Stimulated activated CD8-positive, alpha-beta memory T cell treated with anti-CD3 and anti-CD28 coated beads, Interleukin-4, amount 100 ng/mL, for 4 hours (primary cell): Measurements from ENCODE around the gene DDX18.
"Not testable (repeated sequence)": the region's sequence is repeated elsewhere in the genome, so short reads cannot be mapped to it uniquely, and the experiment has no call there.

ENCODE experiments used
- DNase-seq, 2 donors: peaks; one replicate each; pipeline ENCODE4 v3.0.0-alpha.2; 2020; ENCODE audit warnings: low read depth in 2 of 2, low spot score in 1 of 2

The DDX18 gene

DNA sequence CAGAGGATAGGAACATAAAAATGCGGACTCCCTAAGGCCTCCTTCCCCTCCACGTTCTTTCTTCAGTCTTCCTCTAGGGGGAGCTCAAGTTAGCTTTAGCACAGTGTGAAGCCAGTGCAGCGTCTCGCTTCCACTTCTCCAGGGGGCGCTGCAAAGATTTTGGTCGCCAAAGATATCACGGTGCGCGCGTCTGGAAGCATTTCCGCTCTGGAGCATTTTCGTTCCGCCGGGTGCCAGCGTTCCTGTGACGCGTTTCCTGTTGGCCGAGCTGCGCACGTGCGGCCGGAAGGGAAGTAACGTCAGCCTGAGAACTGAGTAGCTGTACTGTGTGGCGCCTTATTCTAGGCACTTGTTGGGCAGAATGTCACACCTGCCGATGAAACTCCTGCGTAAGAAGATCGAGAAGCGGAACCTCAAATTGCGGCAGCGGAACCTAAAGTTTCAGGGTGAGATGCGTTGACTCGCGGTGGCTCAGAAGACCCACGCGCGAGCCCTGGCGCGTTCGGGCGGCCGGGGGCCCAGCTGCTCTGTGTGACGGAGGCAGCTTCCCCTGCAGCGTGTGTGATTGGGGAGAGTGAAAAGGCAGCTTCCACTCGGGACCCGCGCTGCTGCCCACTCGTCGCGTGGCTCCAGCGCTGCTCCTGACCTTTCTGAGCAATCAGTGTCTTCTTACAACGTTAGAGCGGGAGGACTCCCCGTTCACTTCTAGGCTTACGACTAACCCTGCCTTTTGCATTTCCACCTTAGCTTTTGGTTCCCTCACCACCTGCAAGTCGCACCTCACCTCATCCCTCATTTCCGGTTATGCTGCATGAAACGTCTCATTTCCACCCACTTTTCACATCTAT lies at the start of gene DDX18:
DDX18 (plus strand) TSS at position 275 of the 848 bp plus-strand sequence; CDS start at position 362, 87 bp downstream.
- DNase-seq: peak; percentile 95 to 97

DNA sequence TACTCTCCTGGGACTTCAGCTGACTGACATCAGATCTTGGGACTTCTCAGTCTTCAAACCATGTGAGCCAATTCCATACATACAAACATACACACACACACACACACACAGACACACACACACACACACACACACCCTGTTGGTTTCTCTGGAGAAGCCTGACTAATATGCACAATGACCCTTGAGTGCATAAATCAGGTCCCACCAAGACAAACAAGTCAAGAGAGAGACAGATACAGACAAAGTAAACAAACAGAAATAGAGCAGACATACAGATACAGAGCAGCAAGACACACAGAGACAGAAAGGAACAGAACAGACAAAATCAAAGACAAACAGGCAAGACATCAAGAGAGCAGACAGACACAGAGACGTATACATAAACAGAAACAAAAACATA lies 43.8 kb upstream of the DDX18 start:
- no peak for DNase-seq

DNA sequence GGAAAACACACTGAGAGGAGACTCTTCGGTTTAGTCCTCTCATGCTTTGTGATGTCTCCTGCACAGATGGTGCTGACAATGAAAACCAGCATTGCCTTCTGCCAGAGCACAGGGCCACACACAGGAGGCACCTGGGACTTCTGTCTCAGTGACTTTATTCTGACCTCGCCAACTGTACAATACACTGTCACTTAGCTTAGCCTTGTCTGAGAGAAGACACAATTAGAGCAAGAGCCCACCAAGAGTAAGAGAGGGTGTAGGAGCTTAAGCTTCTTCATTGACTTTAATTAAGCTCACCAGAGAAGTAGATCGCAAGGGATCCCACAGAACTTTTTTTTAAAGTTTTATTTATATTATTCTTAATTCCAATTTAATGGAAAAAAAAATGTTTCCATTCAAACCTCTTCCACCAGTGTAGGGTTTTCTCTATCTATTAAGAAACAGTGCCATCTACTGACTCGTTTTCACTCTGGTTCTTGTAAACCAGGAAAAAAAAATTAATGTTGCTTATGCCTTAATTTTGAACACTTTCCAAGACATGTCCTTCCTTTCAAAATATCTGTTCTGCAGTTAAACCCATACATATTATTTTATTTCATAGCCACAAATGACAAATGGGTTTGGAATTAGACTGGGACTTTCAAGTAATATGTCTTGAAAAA lies 42.4 kb upstream of the DDX18 start:
- no peak for DNase-seq

DNA sequence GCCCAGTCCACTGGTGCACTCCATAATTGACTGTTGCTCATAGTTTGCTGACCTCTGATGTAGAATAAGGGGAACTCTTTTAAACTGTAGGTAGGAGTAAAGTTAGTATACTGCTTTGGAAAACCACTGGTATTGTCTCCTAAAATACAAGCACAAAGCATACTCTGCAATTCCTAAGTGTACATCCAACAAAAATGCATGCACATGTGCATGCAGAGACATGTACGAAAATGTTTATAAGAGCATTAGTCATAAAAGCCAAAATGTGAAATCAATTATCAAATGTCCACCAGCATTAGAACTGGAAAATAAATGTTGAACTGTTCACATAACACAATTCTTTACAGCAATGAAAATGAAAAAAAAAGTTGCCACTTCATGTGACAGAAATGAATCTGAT lies 39.8 kb upstream of the DDX18 start:
- DNase-seq: no peak

DNA sequence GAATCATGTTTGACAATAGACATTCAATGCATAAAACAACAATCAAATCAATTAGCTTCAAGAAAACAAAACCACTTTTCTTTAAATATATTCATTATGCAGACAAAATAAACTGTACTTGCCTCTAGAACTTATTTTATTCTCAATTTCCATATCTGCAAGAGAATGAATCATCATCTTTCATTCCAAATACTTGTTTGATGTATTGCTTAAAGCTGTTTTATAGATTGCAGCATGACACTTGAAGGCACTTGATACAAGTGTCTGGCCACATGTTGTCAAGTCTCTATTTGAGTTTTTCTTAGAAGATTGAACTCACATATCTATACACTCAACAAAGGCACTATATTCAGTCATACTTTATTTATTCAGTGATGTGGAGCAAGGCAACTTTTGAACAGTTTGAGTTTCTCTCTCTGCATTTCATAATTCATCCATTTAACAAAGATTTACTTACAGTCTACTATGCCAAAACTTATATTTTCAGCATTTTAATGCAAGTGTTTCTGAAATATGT lies 38.7 kb upstream of the DDX18 start:
- no peak for DNase-seq

DNA sequence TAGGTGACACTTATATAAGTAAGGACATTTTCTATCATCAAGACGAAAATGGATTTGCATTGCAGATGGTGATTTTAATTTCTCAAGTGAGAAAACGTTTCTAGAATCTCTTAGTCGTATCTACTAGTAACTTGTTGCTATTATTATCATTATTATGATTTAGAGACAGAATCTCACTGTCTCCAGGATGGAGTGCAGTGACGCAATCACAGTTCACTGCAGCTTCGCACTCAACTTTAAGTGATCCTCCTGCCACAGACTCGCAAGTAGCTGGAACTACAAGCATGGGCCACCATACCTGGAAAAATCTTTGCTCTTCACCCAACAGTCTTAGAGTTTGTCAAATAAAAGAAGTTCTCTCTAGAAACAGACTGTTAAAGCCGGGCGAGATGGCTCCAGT lies 37.6 kb upstream of the DDX18 start:
- no peak for DNase-seq

DNA sequence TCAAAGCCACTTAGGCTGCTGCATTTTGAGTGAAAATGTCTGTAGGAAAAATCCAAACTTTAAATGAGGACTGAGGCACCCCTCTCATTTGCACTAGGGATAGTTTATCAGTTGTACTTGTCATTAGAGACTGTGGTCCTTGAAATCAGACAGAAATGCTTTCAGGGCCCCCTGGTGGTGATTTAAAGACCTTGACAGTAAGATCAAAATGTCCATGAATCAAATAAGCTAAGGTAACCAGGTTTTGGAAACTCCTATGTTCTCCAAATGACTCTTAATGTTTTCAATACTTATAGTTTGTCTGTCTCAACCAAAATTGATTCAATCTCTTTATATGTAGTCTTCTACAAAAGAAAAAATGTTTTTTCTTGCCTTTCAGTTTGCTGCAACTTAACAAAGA lies 28.8 kb upstream of the DDX18 start:
- no peak for DNase-seq

DNA sequence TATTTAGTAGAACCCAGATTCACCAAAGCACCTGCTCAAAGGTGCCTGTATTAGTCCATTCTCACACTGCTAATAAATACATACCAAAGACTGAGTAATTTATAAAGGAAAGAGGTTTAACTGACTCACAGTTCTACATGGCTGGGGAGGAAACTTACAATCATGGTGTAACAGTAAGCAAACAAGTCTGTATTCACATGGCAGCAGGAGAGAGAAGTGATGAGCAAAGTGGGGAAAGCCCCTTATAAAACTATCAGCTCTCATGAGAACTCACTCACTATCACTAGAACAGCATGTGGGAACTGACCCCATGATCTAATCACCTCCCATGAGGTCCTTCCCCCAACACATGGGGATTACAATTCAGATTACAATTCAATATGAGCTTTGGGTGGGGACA lies 28.0 kb upstream of the DDX18 start:
- DNase-seq: no peak

DNA sequence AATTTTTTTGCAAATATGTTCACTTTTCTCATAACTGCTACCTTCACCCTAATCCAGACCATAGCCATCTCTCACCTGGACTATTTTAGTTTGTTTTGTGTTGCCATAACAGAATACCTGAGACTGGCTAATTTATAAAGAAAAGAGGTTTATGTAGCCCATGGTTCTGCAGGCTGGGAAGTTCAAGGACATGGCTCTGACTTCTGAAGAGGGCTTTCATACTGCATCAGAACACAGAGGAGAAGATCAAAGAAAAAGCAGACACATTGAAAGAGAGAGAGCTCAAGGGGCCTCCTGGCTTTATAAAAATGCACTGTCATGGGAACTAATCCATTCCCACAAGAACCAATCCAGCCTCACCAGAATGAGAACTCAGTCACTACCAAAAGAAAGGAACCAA lies 25.0 kb upstream of the DDX18 start:
- no peak for DNase-seq

DNA sequence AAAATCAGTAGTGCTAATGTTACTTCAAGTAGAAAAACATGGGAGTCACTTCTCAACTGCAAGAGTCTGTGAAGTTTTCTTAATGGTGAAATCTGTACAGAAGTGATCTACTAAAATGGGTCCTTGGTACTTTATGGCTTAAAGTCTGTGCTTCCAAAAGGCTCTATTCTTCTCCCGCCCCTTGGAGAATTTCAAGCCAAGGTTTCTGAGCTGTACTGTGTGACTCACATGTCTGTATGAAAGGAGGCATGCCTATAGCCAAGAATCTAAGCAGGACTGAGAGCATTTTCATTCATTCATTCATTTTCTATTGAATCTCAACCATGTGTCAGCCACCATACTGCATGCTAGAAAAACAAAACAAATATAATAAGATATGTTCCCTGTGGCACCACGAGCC lies 19.8 kb upstream of the DDX18 start:
- DNase-seq: no peak

DNA sequence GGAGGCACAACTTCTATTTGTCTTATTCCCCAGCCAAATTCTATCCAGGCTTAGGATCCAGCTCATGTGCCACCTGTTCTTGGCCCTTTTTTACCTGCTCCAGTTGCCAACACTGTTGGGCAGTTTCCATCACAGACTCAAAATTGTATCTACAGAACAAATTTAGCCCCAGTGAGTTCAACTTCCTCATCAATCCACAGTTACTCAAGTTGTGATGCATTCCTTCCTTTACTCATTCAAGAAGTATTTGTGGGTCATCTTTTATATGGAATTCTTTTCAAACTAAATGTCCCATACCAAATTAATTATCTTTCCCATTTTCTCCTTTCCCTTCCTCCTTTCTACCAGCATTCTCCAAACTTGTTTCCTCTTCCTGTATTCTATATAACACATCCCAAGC lies 12.7 kb upstream of the DDX18 start:
- DNase-seq: no peak

DNA sequence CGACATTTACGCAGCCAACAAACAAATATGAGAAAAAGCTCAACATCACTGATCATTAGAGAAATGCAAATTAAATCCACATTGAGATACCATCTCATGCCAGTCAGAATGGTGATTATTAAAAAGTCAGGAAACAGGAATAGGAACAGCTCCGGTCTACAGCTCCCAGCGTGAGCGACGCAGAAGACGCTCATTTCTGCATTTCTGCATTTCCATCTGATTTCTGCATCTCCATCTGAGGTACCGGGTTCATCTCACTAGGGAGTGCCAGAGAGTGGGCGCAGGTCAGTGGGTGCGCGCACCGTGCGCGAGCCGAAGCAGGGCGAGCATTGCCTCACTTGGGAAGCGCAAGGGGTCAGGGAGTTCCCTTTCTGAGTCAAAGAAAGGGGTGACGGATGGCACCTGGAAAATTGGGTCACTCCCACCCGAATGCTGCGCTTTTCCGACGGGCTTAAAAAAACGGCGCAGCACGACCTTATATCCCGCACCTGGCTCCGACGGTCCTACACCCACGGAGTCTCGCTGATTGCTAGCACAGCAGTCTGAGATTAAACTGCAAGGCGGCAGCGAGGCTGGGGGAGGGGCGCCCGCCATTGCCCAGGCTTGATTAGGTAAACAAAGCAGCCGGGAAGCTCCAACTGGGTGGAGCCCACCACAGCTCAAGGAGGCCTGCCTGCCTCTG lies 10.7 kb upstream of the DDX18 start:
- DNase-seq: not testable (repeated sequence)

DNA sequence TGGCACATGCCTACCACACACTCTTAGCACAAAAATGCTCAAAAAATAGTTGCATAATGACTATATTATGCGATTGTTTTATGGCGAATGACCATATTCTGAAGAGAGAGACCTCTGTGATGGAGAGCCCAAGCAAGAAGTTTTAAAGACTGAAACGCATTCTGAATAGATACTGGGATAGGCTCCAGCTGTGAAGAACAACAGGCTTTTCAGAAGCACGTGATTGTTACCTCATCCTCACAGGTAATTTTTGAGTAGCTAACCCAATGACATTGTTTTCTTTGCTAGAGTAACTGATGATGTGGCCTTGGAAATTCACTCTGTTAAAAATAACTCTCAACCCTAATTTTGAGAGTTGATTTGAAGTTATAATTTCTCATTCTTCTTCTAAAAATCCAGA lies 2.0 kb upstream of the DDX18 start:
- no peak for DNase-seq

DNA sequence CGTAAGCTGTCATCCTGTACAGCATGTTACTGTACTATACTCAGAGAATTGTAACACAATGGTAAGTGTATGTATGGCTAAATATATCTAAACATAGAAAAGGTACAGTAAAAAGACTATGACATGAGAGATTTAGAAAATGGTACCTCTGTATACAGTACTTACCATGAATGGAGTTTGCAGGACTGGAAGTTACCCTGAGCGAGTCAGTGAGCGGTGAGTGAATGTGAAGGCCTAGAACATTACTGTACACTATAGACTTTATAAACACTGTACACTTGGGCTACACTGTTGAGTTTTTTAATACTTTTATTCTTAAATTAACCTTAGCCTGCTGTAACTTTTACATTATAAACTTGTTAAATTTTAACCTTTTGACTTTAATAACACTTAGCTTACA lies 1.5 kb downstream of the DDX18 start:
- no peak for DNase-seq

DNA sequence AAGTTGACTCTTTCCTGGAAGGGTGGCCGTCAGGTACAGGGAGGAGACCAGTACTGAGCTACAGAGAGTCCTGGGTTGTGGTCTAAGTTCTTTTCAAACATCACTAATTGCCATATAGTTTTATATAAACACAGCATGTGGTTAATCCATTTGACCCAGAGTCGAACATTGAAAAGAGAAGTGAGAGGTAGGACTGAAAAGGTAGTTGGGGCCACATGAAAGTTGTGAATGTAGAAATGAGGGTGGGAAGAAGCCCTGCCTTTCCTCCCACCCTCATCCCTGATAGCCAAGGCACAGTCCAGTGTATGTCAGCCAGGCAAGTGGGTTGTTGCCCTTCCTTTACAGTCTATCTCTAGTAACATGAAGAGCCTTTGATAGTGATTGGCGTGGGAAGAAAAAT lies 4.4 kb downstream of the DDX18 start:
- no peak for DNase-seq

DNA sequence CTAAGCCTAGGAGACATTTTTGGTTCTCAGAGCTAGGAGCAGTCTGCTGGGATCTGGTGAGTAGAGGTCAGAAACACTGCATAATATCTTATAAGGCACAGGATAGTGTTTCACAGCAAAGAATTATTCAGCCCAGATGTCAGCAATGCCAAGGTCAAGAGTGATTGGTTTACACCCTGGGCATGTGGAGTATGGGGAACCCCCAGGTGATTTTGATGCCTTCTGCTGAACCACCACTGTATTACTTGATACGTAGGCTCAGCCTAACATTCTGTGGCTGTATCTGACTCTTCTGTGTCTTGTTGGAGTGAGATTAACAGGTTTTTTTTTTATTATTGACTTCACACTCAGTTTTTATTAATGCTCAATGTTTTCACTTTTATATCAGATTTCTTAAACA lies 6.0 kb downstream of the DDX18 start:
- no peak for DNase-seq

DNA sequence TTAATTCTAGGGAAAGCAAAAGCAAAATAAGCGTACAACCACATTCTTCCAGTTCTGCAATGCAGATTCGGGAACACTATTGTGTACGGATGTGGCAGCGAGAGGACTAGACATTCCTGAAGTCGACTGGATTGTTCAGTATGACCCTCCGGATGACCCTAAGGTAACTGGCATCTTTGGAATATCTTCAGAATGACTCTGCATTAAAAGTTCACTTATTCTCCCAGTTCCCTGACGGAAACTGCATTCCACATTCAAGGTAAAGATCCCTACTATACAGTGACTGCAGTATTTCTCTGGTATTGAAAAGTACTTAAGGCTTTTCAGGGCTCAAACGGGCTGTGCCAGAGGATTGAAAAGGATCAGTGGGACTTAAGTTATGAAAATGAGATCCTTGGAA lies 10.9 kb downstream of the DDX18 start:
- no peak for DNase-seq

DNA sequence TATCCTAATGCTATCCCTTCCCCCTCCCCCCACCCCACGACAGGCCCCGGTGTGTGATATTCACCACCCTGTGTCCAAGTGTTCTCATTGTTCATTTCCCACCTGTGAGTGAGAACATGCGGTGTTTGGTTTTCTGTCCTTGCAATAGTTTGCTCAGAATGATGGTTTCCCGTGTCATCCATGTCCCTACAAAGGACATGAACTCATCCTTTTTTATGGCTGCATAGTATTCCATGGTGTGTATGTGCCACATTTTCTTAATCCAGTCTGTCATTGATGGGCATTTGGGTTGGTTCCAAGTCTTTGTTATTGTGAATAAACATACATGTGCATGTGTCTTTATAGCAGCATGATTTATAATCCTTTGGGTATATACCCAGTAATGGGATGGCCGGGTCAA lies 13.0 kb downstream of the DDX18 start:
- not testable (repeated sequence) for DNase-seq

DNA sequence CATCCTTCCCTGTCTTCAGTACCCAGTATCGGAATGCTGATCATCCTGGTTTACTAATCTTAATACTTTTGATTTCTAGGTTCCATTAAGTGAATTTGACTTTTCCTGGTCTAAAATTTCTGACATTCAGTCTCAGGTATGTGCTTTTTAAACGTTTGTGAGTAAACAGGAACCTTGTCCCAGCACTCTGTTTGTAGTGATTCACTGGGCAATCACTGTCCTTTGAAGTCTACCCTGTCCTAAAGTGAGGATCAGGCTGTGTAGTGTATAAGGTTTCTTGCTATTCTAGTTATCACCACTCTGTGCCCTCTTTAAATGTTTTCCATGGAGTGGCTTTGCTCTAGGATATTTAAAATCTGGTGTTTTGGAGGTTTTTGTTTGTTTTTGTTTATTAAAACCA lies 14.4 kb downstream of the DDX18 start:
- no peak for DNase-seq

DNA sequence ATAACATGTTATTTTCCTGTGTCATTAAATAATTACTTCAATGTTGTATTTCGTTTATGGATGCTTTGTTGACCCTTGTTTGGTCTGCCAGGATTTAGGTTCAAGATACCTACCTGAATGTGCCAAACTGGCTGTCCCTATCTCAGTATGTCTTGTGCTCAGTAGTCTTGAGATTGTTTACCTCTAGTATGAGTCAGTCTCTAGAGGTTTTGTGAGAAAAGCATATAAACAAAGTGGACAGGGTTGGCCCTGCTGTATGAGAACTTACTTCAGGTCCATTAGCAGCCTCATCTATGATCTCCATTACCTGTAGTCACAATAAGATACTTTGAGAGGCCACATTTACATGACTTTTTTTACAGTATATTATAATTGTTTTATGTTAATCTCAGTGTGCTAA lies 17.8 kb downstream of the DDX18 start:
- DNase-seq: no peak

DNA sequence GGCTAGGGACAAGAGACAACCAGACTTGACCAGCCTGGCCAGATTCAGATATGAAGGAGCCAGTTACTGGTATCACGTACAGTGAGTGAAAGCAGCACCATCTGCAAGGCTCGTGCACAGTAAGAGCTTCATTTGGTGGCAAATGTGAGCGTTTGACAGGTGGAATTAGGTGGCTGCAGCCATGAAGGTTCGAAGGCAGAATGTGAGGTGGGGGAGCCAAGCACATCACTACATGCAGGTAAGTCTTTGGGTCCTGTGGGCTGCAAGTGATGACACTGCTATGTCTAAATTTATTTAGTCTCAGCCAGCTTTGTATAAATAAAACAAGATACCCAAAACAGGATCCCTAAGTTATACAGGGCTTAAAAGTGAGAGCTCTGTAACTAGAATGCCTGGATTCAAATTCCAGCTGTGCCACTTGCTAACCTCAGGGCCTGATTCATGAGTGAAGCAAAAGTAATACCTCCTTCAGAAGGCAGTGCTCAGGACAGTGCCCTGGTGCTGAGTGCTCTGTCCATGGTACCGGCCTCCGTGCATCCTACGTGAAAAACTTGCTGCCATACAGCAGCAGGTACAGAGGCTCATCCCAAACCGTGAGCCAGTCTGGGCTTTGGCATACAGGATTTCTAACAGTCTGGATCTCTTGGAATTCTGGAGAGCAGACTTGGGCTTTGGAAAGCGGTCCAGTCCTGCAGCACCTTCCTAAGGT lies 18.6 kb downstream of the DDX18 start:
- no peak for DNase-seq
